Pulmonary artery endothelial cell (primary cell): ENCODE measurements around the gene SSTR4. TPM values are rescaled to one million over a fixed set of nuclear protein-coding genes. Genes with fewer than 3 reads are reported as not detected.
A peak's percentile ranks its signal among the peaks of the same experiment; 100 is the strongest.

Experiments used
- DNase-seq: peaks from one replicate; pipeline ENCODE4 v3.0.0-alpha.2; 2011; ENCODE audit warnings: low read depth, low spot score
- total RNA-seq: library from RNA; depleted of rRNA; stranded (reverse); fragments of >200 nt; gene quantifications from 2 replicates; pipeline ENCODE4 v1.2.3, GENCODE V29; 2014

Gene SSTR4
- total RNA-seq, 1 donor from 2014 or later = not detected

GRCh38 chr20:23065266-23066201, 30.4 kb downstream of the SSTR4 start:
- no peak for DNase-seq

- no peak for DNase-seq
Observed at GRCh38 chr20:23066772-23067171, 31.7 kb downstream of the SSTR4 start.

DNA sequence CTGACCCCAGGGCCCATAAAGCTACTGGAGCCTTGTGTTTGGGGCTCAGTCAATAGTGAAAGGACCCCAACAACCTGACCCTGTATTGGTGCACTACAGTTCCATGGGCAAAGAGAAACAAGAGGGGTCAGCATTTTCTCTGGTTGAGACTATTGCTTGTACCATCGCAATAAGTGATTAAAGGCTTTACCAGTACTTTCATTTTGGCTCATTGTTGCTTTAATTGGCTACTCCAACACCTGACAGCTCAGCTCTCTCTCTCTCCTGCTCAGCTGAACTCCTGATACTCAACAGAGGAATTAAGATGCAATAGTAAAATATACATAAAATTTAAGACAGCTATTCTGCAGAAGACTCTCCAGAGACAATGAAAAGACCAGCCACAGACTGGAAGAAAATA, 33.2 kb downstream of the SSTR4 start:
- DNase-seq = no peak

DNA sequence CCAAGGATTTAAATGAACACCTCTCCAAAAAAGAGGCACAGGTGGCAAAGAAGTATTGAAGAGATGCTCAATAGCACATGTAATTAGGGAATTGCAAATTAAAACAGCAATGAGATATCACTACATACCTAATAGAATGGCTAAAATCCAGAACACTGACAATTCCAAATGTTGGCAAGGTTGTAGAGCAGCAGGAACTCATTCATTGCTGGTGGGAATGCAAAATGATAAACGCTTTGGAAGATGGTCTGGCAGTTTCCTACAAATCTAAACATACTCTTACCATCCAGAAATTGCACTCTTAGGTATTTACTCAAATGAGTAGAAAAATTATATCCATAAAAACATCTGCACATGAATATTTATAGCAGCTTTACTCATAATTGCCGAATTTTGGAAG, 34.0 kb downstream of the SSTR4 start:
- DNase-seq = no peak

GRCh38 chr20:23071398-23071797, 36.3 kb downstream of the SSTR4 start:
- no peak for DNase-seq

DNA sequence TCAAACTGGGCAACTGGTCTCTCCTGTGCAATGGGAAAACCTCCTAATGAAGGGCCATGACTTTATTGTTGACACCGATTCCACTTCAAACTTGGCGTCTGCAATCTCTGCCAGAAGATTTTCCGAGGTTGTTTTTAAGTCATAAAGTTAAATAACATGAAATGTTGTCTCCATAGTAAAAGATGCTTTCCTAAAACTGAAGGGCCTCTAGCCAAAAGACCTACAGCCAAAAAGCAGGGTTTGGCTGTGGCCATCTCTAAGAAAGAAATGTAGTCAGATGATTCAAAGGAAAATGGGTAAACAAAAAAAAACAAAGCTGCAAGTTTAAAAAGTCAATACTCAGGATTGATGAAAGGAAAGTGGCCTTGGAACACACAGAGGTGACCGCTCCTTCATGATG, 36.9 kb downstream of the SSTR4 start:
- no peak for DNase-seq

DNA sequence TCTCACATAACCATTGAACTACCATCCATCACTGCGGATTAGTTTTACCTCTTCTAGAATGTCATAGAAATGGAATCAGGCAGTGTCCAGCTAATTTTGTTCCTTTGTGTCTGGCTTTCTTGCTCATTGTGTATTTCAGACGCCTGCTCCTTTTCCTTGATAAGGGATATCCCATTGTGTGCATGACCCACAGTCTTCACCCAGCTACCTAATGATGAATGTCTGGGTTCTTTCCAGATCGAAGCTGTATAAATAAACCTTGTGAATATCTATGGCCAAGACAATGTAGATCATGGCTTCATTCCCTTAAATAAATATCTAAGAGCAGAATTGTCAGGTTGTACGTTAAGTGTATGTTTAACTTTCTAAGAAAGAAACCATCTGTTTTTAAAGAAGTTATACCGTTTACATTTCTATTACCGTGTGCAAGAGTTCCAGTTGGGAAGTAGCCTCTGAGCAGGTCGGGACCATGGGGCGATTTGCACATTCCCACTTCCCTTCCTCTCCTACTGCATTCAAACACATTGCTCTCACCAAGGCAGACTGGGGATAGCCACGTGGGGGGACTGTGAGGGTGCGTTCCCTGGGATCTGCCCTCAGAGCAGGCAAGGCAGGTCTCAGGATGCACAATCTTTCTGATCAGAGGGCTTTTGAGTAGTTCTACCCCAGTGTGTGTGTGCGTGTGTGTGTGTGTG, 37.9 kb downstream of the SSTR4 start:
- peak; percentile 85 for DNase-seq

DNA sequence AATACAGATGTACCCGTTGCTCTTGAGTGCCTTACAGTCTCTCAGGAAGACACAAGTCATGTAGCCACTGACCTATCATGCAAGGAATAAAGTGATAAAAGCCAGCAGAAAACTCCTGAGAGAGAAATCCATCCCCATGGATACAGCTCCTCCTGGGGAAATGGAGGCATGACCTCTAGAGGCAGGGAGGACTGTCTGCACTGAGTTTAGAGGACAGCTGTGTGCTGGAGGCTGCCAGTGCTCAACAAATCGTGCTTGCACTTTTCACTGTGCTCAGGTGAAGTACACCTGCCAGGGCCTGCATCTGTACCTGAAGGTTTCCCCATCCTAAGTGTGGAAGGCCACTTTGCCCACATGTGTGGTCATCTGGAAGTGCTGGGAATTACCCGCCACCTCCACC, 38.9 kb downstream of the SSTR4 start:
- no peak for DNase-seq

DNA sequence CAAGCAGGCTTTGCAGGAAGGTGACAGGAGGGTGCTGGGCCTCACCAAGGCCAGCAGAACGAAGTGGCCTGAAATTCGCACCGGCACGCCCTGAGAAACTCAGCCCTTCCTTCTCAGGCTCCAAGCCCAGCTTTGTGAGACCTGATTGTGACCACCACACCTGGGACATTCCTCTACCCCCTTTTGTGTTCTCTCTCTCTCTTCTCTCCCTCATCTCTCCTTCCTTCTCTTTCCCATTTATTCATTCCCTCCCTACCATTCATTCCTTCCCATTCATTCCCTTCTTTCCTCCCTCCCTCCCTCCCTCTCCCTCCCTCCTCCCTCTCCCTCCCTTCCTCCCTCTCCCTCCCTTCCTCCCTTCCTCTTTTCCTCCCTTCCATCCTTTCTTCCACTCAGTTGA, 42.2 kb downstream of the SSTR4 start:
- no peak for DNase-seq

- no peak for DNase-seq
Observed at GRCh38 chr20:23078351-23079015, 43.4 kb downstream of the SSTR4 start.

GRCh38 chr20:23079016-23079351, 43.9 kb downstream of the SSTR4 start:
- no peak for DNase-seq

GRCh38 chr20:23079926-23080325, 44.8 kb downstream of the SSTR4 start:
- no peak for DNase-seq

DNA sequence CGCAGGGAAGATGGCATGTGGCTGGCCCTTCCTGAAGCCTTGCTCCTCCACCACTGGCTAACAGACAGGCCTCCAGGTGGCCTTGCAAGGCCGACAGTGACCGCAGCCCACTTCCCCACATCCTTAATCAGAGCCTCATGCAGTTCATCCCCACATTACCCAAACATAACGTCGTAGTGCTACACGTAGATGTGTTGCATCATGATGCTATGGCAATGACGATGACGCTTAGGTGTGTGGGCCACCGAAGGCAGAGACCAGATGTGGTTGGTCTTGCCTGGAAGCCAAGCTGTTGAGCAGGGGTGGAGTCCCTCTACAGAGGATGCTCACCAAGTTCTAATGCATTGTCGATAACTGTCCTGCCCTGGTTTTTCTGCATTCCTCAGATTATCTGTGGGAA, 45.4 kb downstream of the SSTR4 start:
- DNase-seq = no peak

GRCh38 chr20:23081263-23081819, 46.2 kb downstream of the SSTR4 start:
- DNase-seq = no peak

- peak; percentile 85 for DNase-seq
Observed at GRCh38 chr20:23082846-23083552, 47.9 kb downstream of the SSTR4 start.

DNA sequence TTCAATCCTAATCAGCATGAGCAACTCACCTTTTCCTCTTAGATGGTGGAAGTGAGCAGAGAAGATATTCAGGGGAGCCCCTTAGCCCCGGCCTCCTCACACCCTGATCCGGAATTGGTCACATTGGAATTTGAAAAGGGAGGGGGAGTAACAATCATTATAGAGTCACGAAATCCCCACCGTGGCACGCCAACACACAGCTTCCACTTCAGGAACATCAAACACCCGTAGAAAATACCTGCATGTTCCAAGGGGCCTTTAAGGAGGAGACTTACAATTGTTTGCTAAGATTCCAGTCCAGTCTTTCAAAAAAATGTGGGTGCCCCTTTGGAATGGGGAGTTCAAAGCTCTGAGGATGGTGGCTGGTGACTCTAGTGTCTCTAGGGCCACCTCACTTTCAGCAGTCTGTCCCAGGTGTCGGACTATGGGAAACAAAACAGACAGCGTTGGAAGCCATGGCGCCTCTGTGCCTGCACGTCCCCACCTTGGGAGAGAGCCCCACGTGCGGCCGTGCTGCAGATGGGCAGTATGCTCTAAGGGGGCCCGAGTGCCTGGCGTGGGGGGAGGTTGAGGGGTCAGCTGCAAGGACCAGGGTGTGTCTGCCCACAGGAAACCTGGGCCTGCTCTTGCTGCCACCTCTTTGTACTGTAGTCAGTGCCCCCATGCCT, 48.6 kb downstream of the SSTR4 start:
- no peak for DNase-seq

GRCh38 chr20:23084282-23084844, 49.3 kb downstream of the SSTR4 start:
- no peak for DNase-seq

GRCh38 chr20:23084845-23085365, 49.8 kb downstream of the SSTR4 start:
- DNase-seq = no peak

GRCh38 chr20:23085436-23086055, 50.4 kb downstream of the SSTR4 start:
- DNase-seq = no peak
